K562 (cell line): ENCODE data around the gene DCST1. TPM values are rescaled to one million over a fixed set of nuclear protein-coding genes. Genes with fewer than 3 reads are reported as not detected.

Experiments used
- CBX5 ChIP-seq: IDR thresholded peaks from 2 replicates; pipeline ENCODE4 v1.6.1; 2014; ENCODE audit warnings: low read depth, borderline replicate concordance
- ETV5 ChIP-seq: sonication (generic); formaldehyde crosslinking; IDR thresholded peaks from 2 replicates; pipeline ENCODE4 v1.4.0; 2020; ENCODE audit warnings: low read depth, mild to moderate bottlenecking, missing genetic modification reagents
- GTF2F1 ChIP-seq: IDR thresholded peaks from 2 replicates; pipeline ENCODE4 v1.6.1; 2011; ENCODE audit warnings: low read depth, low read length, improper control_type of control experiment
- HLTF ChIP-seq: fragments of 450-650 bp; IDR thresholded peaks from 2 replicates; pipeline ENCODE4 v1.6.1; 2016
- HMG20A ChIP-seq: fragments of 450-650 bp; formaldehyde crosslinking; conservative IDR thresholded peaks from 2 replicates; pipeline ENCODE4 v1.4.0; 2020; ENCODE audit warnings: mild to moderate bottlenecking, mixed read lengths
- JUNB ChIP-seq: fragments of 450-650 bp; formaldehyde crosslinking; conservative IDR thresholded peaks from 2 replicates; pipeline ENCODE4 v1.4.0; 2020; ENCODE audit warnings: mild to moderate bottlenecking
- NR0B1 ChIP-seq: fragments of 450-650 bp; IDR thresholded peaks from one replicate; pipeline ENCODE4 v1.6.1; 2018; ENCODE audit warnings: mild to moderate bottlenecking, moderate library complexity; ENCODE audit not compliant: partially characterized antibody
- PCBP2 ChIP-seq: fragments of 200-400 bp; formaldehyde crosslinking; IDR thresholded peaks from 2 replicates; pipeline ENCODE4 v1.6.1; 2018; ENCODE audit warnings: low read length, low read depth, mild to moderate bottlenecking, moderate library complexity; ENCODE audit not compliant: poor library complexity, severe bottlenecking
- PHTF2 ChIP-seq: fragments of 250-450 bp; sonication (Bioruptor Pico); IDR thresholded peaks from 2 replicates; pipeline ENCODE4 v1.5.0; 2021; ENCODE audit warnings: mild to moderate bottlenecking
- RBM25 ChIP-seq: fragments of 200-400 bp; formaldehyde crosslinking; IDR thresholded peaks from 2 replicates; pipeline ENCODE4 v1.6.1; 2018; ENCODE audit warnings: low read length, low read depth, moderate library complexity; ENCODE audit not compliant: severe bottlenecking
- TEAD4 ChIP-seq, 2 experiments: sonication (generic) in 1 of 2; formaldehyde crosslinking in 1 of 2; IDR thresholded peaks; 2 replicates each; pipeline versions ENCODE4 v1.6.1 to v1.8.0; 2012 to 2022; ENCODE audit warnings: borderline replicate concordance in 1 of 2, inconsistent platforms in 1 of 2, low read length in 1 of 2, mild to moderate bottlenecking in 1 of 2, missing genetic modification reagents in 1 of 2
- ZBTB43 ChIP-seq: sonication (generic); formaldehyde crosslinking; IDR thresholded peaks from 2 replicates; pipeline ENCODE4 v1.8.0; 2023; ENCODE audit warnings: mild to moderate bottlenecking, missing genetic modification reagents
- ZNF146 ChIP-seq: IDR thresholded peaks from one replicate; pipeline ENCODE4 v1.6.1; 2018; ENCODE audit warnings: missing compliant biosample characterization; ENCODE audit not compliant: unreplicated experiment
- ZNF316 ChIP-seq: fragments of 450-650 bp; IDR thresholded peaks from 2 replicates; pipeline ENCODE4 v1.6.1; 2016
- polyA plus RNA-seq, 8 experiments: library from polyadenylated mRNA; depleted of rRNA in 4 of 8; stranded (reverse) in 5 of 8; unstranded in 3 of 8; fragments of >200 nt; fragmentation: Nextera tagmentation in 2 of 8; fragmentation: Illumina TruSeq in 1 of 8; extraction: Ambion mirVana in 2 of 8; extraction: Trizol in 1 of 8; gene quantifications; 2 replicates each; pipeline versions ENCODE4 v1.2.1 to v1.2.3, GENCODE V29; 2011 to 2014; ENCODE audit warnings: inconsistent platforms in 1 of 8, missing spikeins in 1 of 8
- total RNA-seq, 7 experiments: library from RNA; depleted of rRNA in 6 of 7; stranded (reverse); fragments of >200 nt in 6 of 7; fragmentation: Illumina TruSeq in 2 of 7; extraction: Trizol in 2 of 7; gene quantifications; 2 replicates each; pipeline versions ENCODE4 v1.2.1 to v1.2.3, GENCODE V29; 2011 to 2021; ENCODE audit warnings: low replicate concordance in 1 of 7
- TF ChIP-seq, protein P1 (sequence below): sonication (generic); formaldehyde crosslinking; IDR thresholded peaks from 2 replicates; pipeline ENCODE4 v1.8.0; 2022; ENCODE audit warnings: mild to moderate bottlenecking, missing genetic modification reagents
- TF ChIP-seq, protein P2 (sequence below): fragments of 150-350 bp; conservative IDR thresholded peaks from 2 replicates; pipeline ENCODE4 v1.6.1; 2014; ENCODE audit warnings: low read length
- TF ChIP-seq, protein P3 (sequence below): fragments of 450-650 bp; formaldehyde crosslinking; IDR thresholded peaks from 2 replicates; pipeline ENCODE4 v1.4.0; 2020; ENCODE audit warnings: mild to moderate bottlenecking, moderate library complexity
- TF ChIP-seq, protein P4 (sequence below): fragments of 250-450 bp; sonication (Bioruptor Pico); IDR thresholded peaks from 2 replicates; pipeline ENCODE4 v1.4.0; 2020

The DCST1 gene
- total and polyA plus RNA-seq, 9 of the 15 experiments (the other 6 are each of a cell fraction or from before 2014, with no cell fraction given): not detected

GRCh38 chr1:155084722-155085503 lies 51.3 kb downstream of the DCST1 start (continued):
- TF ChIP-seq NR0B1 (no peak), PCBP2 (no peak), CBX5 (no peak), ZBTB43 (CRISPR knock-in tag) (no peak; the same call in 1 of the 2 replicates), RBM25 (no peak), ZNF316 (no peak), ZNF146 (CRISPR knock-in tag) (no peak), PHTF2 (CRISPR knock-in tag) (no peak), ETV5 (no peak; the same call in 1 of the 2 replicates), JUNB (CRISPR knock-in tag) (no peak), GTF2F1 (no peak), HLTF (no peak), TEAD4 (IDR thresholded peaks at IDR 0.05; ENCODE audit: low read length) (no peak), TEAD4 (CRISPR knock-in tag; IDR thresholded peaks at IDR 0.05; ENCODE audit: borderline replicate concordance) (no peak), HMG20A (CRISPR knock-in tag) (no peak)
- TF ChIP-seq, protein P1, sequence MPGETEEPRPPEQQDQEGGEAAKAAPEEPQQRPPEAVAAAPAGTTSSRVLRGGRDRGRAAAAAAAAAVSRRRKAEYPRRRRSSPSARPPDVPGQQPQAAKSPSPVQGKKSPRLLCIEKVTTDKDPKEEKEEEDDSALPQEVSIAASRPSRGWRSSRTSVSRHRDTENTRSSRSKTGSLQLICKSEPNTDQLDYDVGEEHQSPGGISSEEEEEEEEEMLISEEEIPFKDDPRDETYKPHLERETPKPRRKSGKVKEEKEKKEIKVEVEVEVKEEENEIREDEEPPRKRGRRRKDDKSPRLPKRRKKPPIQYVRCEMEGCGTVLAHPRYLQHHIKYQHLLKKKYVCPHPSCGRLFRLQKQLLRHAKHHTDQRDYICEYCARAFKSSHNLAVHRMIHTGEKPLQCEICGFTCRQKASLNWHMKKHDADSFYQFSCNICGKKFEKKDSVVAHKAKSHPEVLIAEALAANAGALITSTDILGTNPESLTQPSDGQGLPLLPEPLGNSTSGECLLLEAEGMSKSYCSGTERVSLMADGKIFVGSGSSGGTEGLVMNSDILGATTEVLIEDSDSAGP (CRISPR knock-in tag): no peak
- TF ChIP-seq, protein P2, sequence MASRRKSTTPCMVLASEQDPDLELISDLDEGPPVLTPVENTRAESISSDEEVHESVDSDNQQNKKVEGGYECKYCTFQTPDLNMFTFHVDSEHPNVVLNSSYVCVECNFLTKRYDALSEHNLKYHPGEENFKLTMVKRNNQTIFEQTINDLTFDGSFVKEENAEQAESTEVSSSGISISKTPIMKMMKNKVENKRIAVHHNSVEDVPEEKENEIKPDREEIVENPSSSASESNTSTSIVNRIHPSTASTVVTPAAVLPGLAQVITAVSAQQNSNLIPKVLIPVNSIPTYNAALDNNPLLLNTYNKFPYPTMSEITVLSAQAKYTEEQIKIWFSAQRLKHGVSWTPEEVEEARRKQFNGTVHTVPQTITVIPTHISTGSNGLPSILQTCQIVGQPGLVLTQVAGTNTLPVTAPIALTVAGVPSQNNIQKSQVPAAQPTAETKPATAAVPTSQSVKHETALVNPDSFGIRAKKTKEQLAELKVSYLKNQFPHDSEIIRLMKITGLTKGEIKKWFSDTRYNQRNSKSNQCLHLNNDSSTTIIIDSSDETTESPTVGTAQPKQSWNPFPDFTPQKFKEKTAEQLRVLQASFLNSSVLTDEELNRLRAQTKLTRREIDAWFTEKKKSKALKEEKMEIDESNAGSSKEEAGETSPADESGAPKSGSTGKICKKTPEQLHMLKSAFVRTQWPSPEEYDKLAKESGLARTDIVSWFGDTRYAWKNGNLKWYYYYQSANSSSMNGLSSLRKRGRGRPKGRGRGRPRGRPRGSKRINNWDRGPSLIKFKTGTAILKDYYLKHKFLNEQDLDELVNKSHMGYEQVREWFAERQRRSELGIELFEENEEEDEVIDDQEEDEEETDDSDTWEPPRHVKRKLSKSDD: no peak
- TF ChIP-seq, protein P3, sequence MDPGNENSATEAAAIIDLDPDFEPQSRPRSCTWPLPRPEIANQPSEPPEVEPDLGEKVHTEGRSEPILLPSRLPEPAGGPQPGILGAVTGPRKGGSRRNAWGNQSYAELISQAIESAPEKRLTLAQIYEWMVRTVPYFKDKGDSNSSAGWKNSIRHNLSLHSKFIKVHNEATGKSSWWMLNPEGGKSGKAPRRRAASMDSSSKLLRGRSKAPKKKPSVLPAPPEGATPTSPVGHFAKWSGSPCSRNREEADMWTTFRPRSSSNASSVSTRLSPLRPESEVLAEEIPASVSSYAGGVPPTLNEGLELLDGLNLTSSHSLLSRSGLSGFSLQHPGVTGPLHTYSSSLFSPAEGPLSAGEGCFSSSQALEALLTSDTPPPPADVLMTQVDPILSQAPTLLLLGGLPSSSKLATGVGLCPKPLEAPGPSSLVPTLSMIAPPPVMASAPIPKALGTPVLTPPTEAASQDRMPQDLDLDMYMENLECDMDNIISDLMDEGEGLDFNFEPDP (CRISPR knock-in tag): no peak
- TF ChIP-seq, protein P4, sequence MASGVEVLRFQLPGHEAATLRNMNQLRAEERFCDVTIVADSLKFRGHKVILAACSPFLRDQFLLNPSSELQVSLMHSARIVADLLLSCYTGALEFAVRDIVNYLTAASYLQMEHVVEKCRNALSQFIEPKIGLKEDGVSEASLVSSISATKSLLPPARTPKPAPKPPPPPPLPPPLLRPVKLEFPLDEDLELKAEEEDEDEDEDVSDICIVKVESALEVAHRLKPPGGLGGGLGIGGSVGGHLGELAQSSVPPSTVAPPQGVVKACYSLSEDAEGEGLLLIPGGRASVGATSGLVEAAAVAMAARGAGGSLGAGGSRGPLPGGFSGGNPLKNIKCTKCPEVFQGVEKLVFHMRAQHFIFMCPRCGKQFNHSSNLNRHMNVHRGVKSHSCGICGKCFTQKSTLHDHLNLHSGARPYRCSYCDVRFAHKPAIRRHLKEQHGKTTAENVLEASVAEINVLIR (CRISPR knock-in tag): peak; percentile 7; the same call in 1 of the 2 replicates
